Measurements from ENCODE around the gene VCX3B. TPM values are rescaled to one million over a fixed set of nuclear protein-coding genes. Genes with fewer than 3 reads are reported as not detected.
"Not testable (repeated sequence)": the region's sequence is repeated elsewhere in the genome, so short reads cannot be mapped to it uniquely, and the experiment has no call there.

Gene VCX3B
- not detected in 2 replicates for total RNA-seq
- not detected in 2 replicates for polyA plus RNA-seq
- not detected in 2 replicates for polyA plus RNA-seq (2011; cell fraction: cytosol; rRNA removed)
- not detected in 2 replicates for polyA plus RNA-seq (2011; cell fraction: nucleus; rRNA removed)
- not detected in 2 replicates for polyA plus RNA-seq (2012)
- polyA minus RNA-seq, result 0.21 TPM in 1 of 2 replicates, not detected in the other
- polyA minus RNA-seq (2011; cell fraction: cytosol; rRNA and poly(A)+ RNA removed), result not detected
- not detected in 2 replicates for polyA minus RNA-seq (2011; cell fraction: nucleus; rRNA and poly(A)+ RNA removed)
- Bru-seq, nascent RNA, result not detected
- not detected for BruChase-seq, experiment 1, labeled RNA remaining after a 6-hour chase
- percentile 20 among the genes with signal in this experiment for BruChase-seq, experiment 2, labeled RNA remaining after a 2-hour chase
- long read RNA-seq, result 0 reads

- FAIRE-seq; H4K20me1 ChIP-seq (replicated peaks; ENCODE audit: control insufficient read depth, extremely low read depth, insufficient read depth, low read length); H3K27ac ChIP-seq (ENCODE audit: insufficient read depth, low read depth, low read length); dilution Hi-C loops (cut with MboI; ENCODE audit: extremely low pct_ligation_motif_present, low sequenced_read_pairs); H3K9me1 ChIP-seq (replicated peaks; ENCODE audit: control insufficient read depth, extremely low read depth, insufficient read depth, low read length); H3K4me2 ChIP-seq (ENCODE audit: insufficient read depth, low read length); H3K36me3 ChIP-seq (ENCODE audit: control insufficient read depth in 2 of 2, extremely low read depth in 1 of 2, insufficient read depth in 2 of 2, low read length in 2 of 2); H2AFZ ChIP-seq (ENCODE audit: low read depth, low read length); intact Hi-C loops (cut with micrococcal nuclease); DNase-seq (ENCODE audit: low read depth, low spot score); H3K79me2 ChIP-seq (ENCODE audit: control insufficient read depth, insufficient read depth, low read length); H3K9me3 ChIP-seq (replicated peaks; ENCODE audit: control insufficient read depth, insufficient read depth, low read length); H3K4me1 ChIP-seq (ENCODE audit: control insufficient read depth, extremely low read depth, insufficient read depth, low read length); CTCF ChIA-PET; H3K4me3 ChIP-seq (replicated peaks in 1 of 3; ENCODE audit: insufficient read depth in 1 of 3, low read depth in 1 of 3, low read length in 3 of 3); H3K27me3 ChIP-seq (ENCODE audit: control insufficient read depth in 2 of 2, insufficient read depth in 2 of 2, low read length in 2 of 2); H3K9ac ChIP-seq (replicated peaks; ENCODE audit: extremely low read depth, insufficient read depth, low read length); POLR2A ChIA-PET; BruUV-seq (replicated peaks): not testable (repeated sequence)
These were observed at the start of gene VCX3B for GRCh38 chrX:8464530-8464929. Gene VCX3B, plus strand, starts transcription at chrX:8464830. Its CDS starts 621 bp downstream, at chrX:8465451.

DNA sequence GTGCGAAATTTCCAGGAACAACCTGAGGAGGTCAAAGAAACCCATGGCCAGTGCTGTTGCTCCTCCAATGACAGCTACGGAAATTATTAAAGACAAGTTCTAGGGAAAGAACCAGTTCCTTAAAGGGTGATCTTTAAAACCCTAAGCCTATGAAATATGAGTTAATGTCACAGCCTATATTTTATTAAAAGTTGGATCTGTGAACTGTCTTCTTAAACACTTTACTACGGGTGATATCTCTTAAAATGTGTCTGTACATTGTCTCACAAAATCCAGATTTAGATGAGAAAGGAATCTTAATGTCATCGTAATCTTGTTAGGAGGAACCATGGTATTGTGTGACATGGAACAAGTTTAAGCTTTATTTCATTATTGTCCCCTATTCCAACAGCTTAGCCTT is 46.3 kb upstream of the VCX3B start:
- POLR2A ChIA-PET, result no interaction called here
- FAIRE-seq, result peak; percentile 33

More for the DNA sequence above, 46.3 kb upstream of the VCX3B start:
- no peaks in the 10 kb centered on the region for H3K79me2 ChIP-seq (ENCODE audit: control insufficient read depth, insufficient read depth, low read length)
- no peaks in the 10 kb centered on the region for H4K20me1 ChIP-seq (replicated peaks; ENCODE audit: control insufficient read depth, extremely low read depth, insufficient read depth, low read length)
- H3K4me1 ChIP-seq (ENCODE audit: control insufficient read depth, extremely low read depth, insufficient read depth, low read length), result no peaks in the 10 kb centered on the region
- H3K27ac ChIP-seq (ENCODE audit: insufficient read depth, low read depth, low read length), result no peak overlapping the region
- TF ChIP-seq MYC (IDR thresholded peaks at IDR 0.05; ENCODE audit: low read depth, low read length), result no peak
- TF ChIP-seq POLR2A (IDR thresholded peaks at IDR 0.05; ENCODE audit: low read depth, low read length), result no peak
- TF ChIP-seq CTCF (IDR thresholded peaks at IDR 0.05; ENCODE audit: extremely low read depth in 1 of 2, insufficient read depth in 1 of 2, low read depth in 1 of 2, low read length in 2 of 2), result no peak
- no peak for TF ChIP-seq MAX (IDR thresholded peaks at IDR 0.05; ENCODE audit: insufficient read depth, insufficient read length)
- no peak for TF ChIP-seq EZH2 (IDR thresholded peaks at IDR 0.05; ENCODE audit: borderline replicate concordance, low read depth, low read length, severe bottlenecking)
- no peak for TF ChIP-seq GATA2 (IDR thresholded peaks at IDR 0.05; ENCODE audit: insufficient read depth, insufficient read length, low read depth, low read length)
- TF ChIP-seq JUN (IDR thresholded peaks at IDR 0.05; ENCODE audit: borderline replicate concordance, insufficient read depth, insufficient read length, low read depth), result no peak
- TF ChIP-seq POLR2AphosphoS5 (IDR thresholded peaks at IDR 0.05; ENCODE audit: insufficient read depth, low read depth, low read length), result no peak
- TF ChIP-seq FOS (IDR thresholded peaks at IDR 0.05; ENCODE audit: borderline replicate concordance, insufficient read depth, low read length), result no peak
- intact Hi-C loops (cut with micrococcal nuclease), result no loop called here
- no peak overlapping the region for H3K9ac ChIP-seq (replicated peaks; ENCODE audit: extremely low read depth, insufficient read depth, low read length)
- CTCF ChIA-PET, result no interaction called here
- no TSS peak for BruUV-seq (replicated peaks)
- no peaks in the 10 kb centered on the region for H3K27me3 ChIP-seq (ENCODE audit: control insufficient read depth in 2 of 2, insufficient read depth in 2 of 2, low read length in 2 of 2)
- H3K9me1 ChIP-seq (replicated peaks; ENCODE audit: control insufficient read depth, extremely low read depth, insufficient read depth, low read length), result no peaks in the 10 kb centered on the region
- no peak for DNase-seq (ENCODE audit: low read depth, low spot score)
- no peak overlapping the region for H3K4me2 ChIP-seq (ENCODE audit: insufficient read depth, low read length)
- no peak overlapping the region for H3K4me3 ChIP-seq (replicated peaks in 1 of 3; ENCODE audit: insufficient read depth in 1 of 3, low read depth in 1 of 3, low read length in 3 of 3)
- dilution Hi-C loops (cut with MboI; ENCODE audit: extremely low pct_ligation_motif_present, low sequenced_read_pairs), result no loop called here
- no peak overlapping the region for H2AFZ ChIP-seq (ENCODE audit: low read depth, low read length)
- H3K9me3 ChIP-seq (replicated peaks; ENCODE audit: control insufficient read depth, insufficient read depth, low read length), result no peaks in the 10 kb centered on the region
- H3K36me3 ChIP-seq (ENCODE audit: control insufficient read depth in 2 of 2, extremely low read depth in 1 of 2, insufficient read depth in 2 of 2, low read length in 2 of 2), result no peaks in the 10 kb centered on the region
